Amniotic stem cell (primary cell): ENCODE data around the gene RSPH10B2.
"Not testable (repeated sequence)": the region's sequence is repeated elsewhere in the genome, so short reads cannot be mapped to it uniquely, and the experiment has no call there.

ENCODE experiments used
- DNase-seq: peaks from one replicate; lab custom pipeline; 2025; lab: John Stamatoyannopoulos, UW

Gene RSPH10B2

DNA sequence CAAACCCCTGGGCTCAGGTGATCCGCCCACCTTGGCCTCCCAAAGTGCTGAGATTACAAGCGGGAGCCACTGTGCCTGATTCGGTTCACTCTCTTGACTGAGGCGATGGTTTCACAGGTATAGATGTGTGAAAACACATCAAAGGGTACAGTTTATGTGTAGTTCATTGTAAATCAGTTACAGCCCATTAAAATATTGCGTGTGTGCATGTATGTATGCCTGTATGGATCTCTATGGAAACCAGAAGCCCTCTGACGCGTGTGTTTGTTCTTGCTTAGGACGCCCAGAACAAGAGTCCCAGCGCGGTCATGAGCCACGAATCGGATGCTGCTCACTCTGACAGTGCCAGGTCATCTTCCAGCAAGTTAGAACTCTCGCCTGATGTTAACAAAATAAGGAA is 35.5 kb downstream of the RSPH10B2 start:
- DNase-seq: not testable (repeated sequence)

DNA sequence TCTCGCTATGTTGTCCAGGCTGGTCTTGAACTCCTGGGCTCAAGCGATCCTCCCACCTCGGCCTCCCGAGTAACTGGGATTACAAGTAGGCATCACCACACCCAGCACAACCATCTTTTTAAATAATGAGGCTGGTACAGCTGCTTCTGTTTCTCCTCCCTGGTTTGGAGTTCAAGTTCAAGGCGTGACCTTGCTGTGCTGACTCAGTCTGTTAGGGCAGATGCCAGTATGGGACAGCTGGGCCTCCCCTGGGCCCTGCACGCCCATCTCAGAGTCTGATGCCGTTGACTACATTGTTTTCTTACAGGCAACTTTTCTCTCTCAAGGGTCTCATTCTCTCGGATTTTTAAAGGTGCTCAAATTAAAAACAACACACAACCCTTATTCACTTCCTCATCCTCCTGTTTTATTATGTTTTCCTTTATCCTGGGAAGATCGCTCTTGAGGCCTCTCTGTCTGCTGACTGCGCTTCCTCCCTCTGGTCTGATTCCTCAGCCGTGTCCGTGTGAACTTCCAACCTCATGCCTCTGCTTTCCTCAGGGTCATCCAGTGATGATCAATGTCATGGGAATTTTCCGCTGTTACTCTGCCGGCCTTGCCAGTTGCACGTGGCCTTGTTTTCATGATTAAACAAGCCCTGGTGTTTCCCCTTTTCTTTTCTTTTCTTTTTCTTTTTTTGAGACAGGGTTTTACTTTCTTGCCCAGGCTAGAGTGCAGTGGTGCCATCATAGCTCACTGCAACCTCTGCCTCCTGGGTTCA is 38.4 kb downstream of the RSPH10B2 start:
- not testable (repeated sequence) for DNase-seq

DNA sequence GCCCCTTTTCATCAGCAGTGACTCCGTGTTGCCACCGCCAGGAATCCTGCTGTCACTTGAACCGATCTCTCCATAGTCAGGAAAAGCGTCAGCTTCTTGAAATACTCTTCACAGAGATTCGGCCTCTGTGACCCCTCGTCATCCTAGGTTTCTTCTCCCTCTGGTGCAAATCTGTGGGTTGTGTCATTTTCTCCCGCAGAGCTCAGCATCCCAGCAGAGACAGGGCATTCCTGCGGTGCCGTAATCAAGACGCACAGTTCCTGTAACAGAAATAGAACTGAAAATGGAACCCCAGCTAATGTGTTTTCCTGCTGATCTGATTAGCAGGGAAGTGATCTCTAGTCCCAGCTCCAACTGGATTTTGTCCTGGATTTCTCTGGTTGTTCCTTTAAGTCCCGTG is 40.4 kb downstream of the RSPH10B2 start:
- not testable (repeated sequence) for DNase-seq

DNA sequence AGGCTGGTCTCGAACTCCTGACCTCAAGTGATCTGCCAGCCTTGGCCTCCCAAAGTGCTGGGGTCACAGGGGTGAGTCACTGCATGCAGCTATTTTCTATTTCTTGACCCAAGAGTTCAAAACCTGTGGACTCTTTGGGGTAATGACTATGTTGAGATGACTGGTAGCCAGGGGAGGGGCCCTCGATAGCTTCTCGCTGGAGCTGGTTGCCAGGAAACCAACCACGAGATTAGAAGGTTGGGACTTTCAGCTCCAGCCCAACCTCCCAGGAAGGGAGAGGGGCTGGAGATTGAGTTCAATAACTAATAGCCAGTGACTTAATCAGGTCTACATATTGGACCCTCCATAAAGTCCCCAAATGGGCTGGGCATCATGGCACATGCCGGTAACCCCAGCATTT is 43.3 kb downstream of the RSPH10B2 start:
- not testable (repeated sequence) for DNase-seq

DNA sequence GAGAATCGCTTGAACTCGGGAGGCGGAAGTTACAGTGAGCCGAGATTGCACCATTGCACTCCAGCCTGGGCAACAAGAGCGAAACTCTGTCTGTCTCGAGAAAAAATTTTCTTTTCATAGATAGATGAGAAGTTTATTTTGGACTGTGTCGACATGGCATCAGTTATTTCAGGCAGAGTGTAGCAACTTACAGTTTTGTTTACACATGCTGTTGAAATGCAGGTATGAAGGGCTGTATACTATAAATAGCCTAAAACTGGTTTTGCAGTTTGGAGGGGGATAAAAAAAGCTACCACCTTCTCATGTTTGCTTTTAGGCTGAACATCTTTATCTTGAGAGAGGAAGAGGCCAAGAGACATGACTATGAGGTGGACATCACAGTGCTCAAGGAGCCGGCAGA is 44.1 kb downstream of the RSPH10B2 start:
- not testable (repeated sequence) for DNase-seq

DNA sequence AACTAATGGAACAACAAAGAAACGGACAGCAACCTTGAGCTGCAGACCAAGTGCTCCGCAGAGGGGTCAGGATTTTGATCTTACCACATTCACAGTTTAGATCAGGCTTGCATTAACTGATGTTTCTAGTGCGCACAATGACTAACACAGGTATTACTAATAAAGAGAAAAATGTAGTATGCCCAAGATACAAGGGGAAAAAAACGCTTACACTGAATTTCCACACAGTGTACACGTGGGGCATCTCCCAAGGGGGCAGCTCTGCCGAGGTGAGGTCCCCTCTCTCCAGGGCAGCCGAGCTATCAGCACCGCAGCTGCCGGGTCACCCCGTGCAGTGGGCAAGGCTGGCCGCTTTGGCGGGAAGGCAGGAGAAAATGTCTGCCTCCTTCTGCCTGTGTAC is 46.0 kb downstream of the RSPH10B2 start:
- DNase-seq: not testable (repeated sequence)

DNA sequence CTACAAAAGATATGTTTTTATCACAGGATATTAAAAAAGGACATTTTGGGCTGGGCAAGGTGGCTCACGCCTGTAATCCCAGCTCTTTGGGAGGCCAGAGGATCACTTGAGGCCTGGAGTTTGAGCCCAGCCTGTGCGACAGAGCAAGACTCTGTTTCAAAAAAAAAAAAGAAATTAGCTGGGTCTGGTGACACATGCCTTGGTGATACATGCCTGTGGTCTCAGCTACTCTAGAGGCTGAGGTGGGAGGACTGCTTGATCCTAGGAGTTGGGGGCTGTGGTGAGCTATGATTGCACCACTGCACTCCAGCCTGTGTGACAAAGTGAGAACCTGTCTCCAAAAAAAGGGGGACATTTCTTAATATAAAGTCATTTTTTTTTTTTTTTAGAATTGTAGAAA is 46.4 kb downstream of the RSPH10B2 start:
- DNase-seq: not testable (repeated sequence)

DNA sequence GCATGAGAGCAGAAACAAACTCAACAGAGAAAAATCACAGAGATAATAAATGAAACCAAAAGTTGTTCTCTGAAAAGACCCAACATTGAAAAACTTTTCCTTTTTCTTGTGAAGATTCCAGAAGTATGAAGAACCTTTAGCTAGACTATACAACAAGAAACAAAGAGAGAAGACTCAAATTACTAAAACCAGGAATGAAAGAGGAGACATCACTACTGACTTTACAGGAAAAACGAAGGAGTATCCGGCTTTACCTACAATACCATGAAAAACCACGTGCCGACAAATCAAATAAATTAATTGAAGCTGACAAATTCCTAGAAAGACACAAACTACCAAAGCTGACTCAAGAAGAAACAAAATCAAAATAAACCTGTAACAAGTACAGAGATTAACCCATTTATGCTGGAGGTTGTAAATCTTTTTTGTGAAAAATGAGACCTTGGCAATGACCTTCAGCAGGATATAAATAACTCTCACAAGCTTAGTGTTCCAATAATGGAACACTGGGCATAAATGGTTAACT is 53.6 kb downstream of the RSPH10B2 start:
- not testable (repeated sequence) for DNase-seq

DNA sequence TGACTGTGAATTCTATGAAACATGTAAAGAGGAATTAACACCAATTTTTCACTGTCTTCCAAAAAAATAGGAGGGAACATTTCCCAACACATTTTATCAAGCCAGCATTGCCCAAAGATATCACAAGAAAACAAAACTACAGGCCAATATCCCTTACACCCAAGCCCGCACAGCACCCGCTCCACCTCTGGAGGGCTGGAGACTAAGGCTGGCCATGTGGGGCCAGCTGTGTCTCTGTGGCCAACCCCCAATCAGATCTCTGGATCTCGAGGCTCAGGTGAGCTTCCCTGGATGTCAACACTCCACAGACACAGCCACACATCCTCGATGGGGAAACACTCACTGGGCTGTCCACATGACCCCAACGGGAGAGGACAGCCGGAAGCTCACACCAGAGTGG is 54.1 kb downstream of the RSPH10B2 start:
- DNase-seq: not testable (repeated sequence)

DNA sequence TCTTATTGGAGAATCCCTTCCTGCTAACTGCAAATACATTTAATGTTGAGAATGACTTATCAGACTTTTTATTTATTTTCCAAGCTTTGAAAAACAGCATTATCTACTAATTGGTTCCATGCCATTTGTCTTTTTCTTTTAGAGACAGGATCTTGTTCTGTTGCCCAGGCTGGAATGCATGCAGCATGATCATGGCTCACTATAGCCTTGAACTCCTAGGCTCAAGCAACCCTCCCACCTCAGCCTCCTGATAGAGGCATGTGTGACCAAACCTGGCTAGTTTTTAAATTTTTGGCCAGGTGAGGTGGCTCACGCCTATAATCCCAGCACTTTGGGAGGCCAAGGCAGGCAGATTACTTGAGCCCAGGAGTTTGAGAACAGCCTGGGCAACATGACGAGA is 59.1 kb downstream of the RSPH10B2 start:
- not testable (repeated sequence) for DNase-seq

DNA sequence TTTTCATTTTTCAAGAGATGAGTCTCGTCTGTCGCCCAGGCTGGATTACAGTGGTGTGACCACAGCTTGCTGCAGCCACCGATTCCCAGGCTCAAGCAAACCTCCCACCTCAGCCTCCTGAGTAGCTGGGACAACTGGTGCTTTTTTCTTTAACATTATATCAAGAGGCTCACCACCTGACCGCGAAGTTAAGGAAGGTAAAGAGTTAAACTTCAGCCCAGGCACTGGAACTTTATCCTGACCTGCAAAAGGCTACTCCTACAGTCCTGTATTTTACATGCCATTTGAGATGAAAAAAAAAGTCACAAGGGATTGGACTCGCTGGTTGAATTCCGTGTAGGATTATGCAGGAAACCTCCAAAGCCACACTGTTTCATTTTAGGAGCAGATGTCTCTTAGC is 61.6 kb downstream of the RSPH10B2 start:
- not testable (repeated sequence) for DNase-seq

DNA sequence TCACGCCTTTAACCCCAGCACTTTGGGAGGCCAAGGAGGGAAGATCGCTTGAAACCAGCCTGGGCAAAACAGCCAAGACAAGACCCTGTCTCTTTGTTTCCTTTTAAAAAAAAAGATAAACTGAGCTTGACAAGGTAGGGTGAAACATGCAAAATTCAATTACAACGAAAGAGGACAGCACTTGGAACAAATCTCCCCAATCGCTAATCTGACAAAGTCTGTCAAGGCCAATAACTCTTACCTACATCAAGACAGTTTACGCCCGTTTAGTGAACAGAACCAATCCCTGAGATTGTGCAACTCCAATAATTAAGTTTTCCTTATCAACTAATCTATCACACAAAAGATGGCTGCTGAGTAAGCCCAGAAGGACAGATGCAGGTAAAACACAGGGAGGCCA is 67.7 kb downstream of the RSPH10B2 start:
- DNase-seq: not testable (repeated sequence)

DNA sequence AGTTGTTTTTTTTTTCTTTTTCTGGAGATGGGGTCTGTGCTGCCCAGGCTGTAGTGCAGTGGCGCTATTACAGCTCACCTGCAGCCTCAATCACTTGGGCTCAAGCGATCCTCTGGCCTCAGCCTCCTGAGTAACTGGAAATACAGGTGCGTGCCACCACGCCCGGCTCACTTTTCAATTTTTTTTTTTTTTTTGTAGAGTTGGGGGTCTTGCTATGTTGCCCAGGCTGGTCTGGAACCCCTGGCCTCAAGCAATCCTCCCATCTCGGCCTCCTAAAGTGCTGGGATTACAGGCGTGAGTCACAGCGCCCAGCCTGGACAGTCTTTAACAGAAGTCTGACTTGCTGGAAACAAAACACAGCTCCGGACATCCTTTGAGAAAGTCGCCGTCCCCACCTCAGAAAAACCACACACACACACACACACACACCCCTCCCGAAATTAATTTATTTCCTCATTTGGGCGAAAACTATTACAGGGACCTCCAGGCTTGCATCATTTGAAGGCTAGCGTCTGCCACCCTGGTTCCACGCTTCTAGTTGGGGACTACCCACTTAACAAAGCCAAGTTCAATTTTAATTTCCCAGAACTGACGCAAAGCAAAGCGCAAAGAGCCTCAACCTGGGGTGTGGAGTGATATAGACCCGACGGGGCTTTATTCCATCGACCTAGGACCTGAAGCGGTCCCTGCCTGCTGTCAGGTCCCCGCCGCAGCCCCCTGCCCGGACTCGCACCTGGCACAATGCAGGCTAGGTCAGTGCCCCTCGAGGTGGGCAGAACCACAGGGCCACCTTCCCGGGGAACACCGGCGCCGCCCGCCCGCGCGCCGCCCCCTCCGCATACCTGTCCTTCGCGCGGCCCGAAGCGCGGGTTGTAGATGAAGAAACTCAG is 71.6 kb downstream of the RSPH10B2 start:
- not testable (repeated sequence) for DNase-seq

DNA sequence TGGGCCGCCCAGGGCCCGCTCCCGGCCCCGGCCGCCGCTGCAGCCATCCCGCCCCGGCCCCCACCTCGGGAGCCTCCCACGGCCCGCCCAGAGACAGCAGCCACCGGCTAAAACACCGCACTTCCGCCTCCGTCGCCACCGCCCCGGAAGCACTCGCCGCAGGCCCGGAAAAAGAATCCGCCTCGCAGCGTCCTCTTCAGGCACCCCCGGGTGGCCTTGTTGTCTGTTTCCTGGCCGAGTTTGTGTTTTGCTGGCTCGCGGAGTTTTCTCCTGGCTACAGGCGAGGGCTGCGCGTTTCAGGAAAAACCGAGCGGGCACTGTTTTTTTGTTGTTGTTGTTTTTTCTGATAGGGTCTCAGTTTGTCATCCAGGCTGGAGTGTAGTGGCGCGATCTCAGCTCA is 72.2 kb downstream of the RSPH10B2 start, which contains the start of gene CCZ1B:
TSS of gene CCZ1B (minus strand) at position 125 of the 400 bp plus-strand sequence. CDS start at position 47, 78 bp downstream.
- DNase-seq: peak; percentile 3

DNA sequence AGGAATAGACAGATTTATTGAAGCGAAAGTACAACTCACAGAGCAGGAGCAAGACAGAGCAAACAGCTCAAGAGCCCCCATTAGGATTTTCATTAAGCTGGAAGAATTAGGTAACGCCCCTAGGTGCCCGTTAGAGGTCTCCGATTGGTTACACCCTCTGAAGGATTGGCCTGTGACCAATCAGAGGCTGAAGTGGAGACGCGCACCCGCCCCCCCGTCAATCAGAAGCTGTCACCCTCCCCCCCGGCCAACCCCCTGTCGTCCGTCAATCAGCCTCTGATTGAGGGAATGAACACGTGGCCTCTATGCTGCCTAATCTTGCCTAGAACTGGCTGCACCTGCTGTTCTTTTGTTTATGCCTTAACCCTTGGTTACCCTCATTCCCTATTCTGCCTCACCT is 73.3 kb downstream of the RSPH10B2 start:
- not testable (repeated sequence) for DNase-seq

DNA sequence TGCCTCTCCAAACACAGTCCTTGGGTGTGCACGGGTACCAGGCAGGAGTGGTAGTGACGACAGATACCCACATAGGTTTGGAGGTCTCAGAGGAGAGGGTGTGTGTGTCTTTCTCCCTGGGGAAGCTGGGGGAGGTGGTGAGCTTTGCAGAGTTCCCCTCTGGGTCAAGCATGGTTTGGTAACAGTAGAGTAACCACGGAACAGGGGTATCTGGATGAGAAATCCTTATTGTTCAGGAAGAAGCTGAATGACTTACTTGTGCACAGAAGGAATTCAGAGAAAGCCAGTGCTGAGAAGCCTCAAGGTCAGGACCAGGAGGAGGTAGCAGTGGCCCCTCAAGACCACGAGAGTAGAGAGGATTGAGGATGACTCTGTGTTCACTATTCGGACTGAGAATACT is 75.7 kb downstream of the RSPH10B2 start:
- DNase-seq: not testable (repeated sequence)

DNA sequence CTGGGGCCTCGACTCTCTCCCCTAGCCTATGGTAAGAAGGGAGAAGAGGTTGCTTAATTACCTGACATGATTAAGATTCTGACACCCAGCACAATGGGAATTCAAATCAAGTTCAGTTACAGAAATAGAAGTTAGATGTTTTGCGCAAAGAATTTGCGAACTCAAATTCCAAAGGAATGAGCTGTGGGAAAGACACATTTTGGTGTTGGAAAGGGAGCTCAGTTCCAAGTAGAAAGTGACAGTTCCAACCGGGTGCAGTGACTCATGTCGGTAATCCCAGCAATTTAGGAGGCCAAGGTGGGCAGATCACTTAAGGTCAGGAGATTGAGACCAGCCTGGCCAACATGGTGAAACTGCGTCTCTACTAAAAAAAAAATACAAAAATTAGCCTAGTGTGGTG is 76.1 kb downstream of the RSPH10B2 start:
- DNase-seq: not testable (repeated sequence)

DNA sequence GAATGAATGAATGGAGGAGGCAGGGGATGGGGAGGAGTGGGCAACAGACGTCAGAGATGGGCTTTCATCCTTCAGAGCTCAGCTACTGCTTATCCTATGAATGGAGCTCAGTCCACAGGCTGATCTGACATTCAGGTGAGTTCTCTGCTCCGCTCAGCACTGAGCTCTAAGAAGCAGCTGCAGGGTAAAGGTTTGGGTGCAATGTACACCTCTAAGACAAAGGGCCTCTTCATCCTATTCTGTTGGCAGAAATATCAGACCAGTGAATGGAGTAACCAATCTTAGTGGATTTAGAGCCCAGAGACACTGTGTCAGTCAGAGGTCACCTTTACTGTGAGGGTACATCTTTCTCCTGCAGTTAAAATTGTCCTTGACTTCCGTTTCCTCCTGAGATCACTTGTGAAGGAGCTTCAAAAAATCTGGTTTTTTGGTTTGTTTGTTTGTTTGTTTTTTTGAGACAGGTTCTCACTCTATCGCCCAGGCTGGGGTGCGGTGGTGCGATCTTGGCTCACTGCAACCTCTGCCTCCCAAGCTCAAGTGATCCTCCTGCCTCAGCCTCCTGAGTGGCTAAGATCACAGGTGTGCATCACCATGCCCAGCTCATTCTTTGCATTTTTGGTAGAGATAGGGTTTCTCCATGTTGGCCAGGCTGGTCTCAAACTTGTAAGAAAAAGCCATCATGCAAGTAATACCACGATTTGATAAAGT is 77.3 kb downstream of the RSPH10B2 start:
- DNase-seq: no peak

DNA sequence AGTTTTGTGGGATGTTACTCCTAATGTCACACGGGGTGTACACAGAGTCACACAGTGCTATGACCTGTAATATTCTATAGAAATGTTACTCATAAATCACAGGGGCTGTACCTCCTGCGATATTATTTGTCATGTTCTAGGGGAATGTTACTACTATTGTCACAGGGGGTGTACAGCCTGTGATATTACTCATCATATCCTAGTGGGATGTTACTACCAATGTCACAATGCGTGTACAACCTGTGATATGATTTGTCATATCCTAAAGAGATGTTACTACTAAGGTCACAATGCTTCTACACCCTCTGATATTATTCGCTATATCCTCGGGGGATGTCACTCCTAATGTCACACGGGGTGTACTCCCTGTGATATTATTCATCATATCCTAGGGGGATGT is 79.7 kb downstream of the RSPH10B2 start:
- DNase-seq: no peak

DNA sequence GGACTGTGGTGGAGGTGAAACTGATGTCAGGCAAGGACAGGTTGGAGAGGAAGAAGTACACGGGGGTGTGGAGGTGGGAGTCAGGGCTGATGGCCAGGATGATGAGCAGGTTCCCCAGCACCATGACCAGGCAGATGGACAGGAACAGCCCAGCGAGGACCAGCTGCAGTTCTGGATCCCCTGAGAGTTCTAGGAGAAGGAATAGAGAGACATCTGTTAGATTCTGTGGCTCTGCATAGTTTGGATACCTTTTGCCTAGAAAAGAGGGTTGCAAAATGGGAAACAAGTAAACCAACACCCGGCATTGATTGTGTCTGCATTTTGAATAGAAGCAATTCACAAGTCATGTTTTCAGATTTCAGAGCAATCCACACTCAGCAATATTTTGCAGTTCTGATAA is 81.6 kb downstream of the RSPH10B2 start:
- not testable (repeated sequence) for DNase-seq

DNA sequence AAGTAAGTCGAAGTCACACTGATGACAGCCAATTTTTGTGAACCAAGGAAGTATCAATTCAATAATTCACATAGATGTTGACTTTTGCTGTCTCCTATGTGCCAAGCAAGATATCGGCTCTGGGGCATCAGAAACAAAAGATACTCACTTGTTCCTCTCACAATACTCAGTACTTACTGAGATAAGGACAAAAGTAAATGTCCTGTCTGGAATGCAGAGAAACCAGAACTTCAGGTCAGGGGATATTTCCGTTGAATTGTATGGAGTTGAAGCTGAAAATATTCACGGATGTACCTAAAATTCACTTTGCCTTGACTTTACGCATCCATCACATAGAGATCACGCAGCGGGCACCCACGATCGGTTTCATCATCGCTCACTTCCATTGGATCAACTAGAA is 83.2 kb downstream of the RSPH10B2 start:
- not testable (repeated sequence) for DNase-seq
